Measurements from ENCODE around the gene AKAP8L. TPM values are rescaled to one million over a fixed set of nuclear protein-coding genes. Genes with fewer than 3 reads are reported as not detected.

The AKAP8L gene
- total and polyA plus RNA-seq, 2 of the 8 experiments (the other 6 are each of a cell fraction or from before 2014, with no cell fraction given): 75.1 to 138 TPM

GRCh38 chr19:15371786-15372380, 46.9 kb downstream of the AKAP8L start:
- Histone ChIP-seq H3K23ac (ENCODE audit: insufficient read length) (no peak overlapping the region), H3K9ac (replicated peaks in 1 of 4; ENCODE audit: extremely low read depth in 1 of 4, low read depth in 3 of 4, low read length in 3 of 4) (no peak overlapping the region), H4K8ac (ENCODE audit: extremely low read depth, insufficient read depth, low read length) (0 out of 2 replicates have a peak overlapping the region, but pooled peaks have one; percentile 63), H3K27ac (ENCODE audit: low read depth, low read length) (no peak overlapping the region), H3K36me3 (ENCODE audit: control insufficient read depth in 2 of 4, insufficient read depth in 4 of 4, low read length in 3 of 4) (peaks cover 21 to 63% (median 46%) of the 10 kb centered on the region in 4 experiments), H2BK20ac (ENCODE audit: low read length) (no peak overlapping the region), H3K4me1 (replicated peaks in 1 of 4; ENCODE audit: control insufficient read depth in 3 of 4, insufficient read depth in 4 of 4, low read length in 3 of 4) (no peaks in the 10 kb centered on the region; a peak in 2 of 7 replicates), H4K5ac (ENCODE audit: insufficient read length, low read depth, low read length) (no peak overlapping the region), H3K14ac (ENCODE audit: insufficient read length) (no peak overlapping the region), H3K23me2 (ENCODE audit: low read depth, low read length) (no peaks in the 10 kb centered on the region), H2AK5ac (ENCODE audit: low read depth, low read length) (no peak overlapping the region), H3K4me3 (ENCODE audit: extremely low read depth in 1 of 4, insufficient read depth in 2 of 4, low read depth in 3 of 4, low read length in 4 of 4) (no peak overlapping the region), H2BK15ac (ENCODE audit: low read length) (no peak overlapping the region), H2BK12ac (ENCODE audit: low read depth, low read length) (no peak overlapping the region), H3K9me3 (ENCODE audit: insufficient read depth in 2 of 2, low read depth in 1 of 2, low read length in 1 of 2) (no peaks in the 10 kb centered on the region), H4K91ac (replicated peaks; ENCODE audit: insufficient read length, low read length) (no peak overlapping the region), H2BK120ac (replicated peaks; ENCODE audit: low read depth, low read length) (no peak overlapping the region), H3K4ac (replicated peaks; ENCODE audit: insufficient read length, low read depth, low read length) (no peak overlapping the region), H3K79me2 (ENCODE audit: control insufficient read depth in 1 of 2, insufficient read depth in 2 of 2, low read length in 2 of 2) (peaks cover 20 to 47% of the 10 kb centered on the region in 2 experiments; a peak in 3 of 4 replicates), H2AFZ (ENCODE audit: low read length) (no peak overlapping the region), H3K79me1 (ENCODE audit: low read depth, low read length) (peaks cover 23% of the 10 kb centered on the region), H3K56ac (replicated peaks; ENCODE audit: insufficient read length, low read depth, low read length) (no peak overlapping the region), H2BK5ac (ENCODE audit: low read depth, low read length) (no peak overlapping the region), H3K27me3 (replicated peaks in 1 of 4; ENCODE audit: control insufficient read depth in 3 of 4, extremely low read depth in 1 of 4, insufficient read depth in 3 of 4, low read length in 3 of 4) (no peaks in the 10 kb centered on the region), H4K20me1 (replicated peaks in 1 of 2; ENCODE audit: control insufficient read depth in 1 of 2, insufficient read depth in 2 of 2, low read length in 2 of 2) (peaks cover 7 to 29% of the 10 kb centered on the region in 2 experiments), H3K18ac (ENCODE audit: extremely low read depth, low read length) (no peak overlapping the region), H3K4me2 (ENCODE audit: insufficient read depth in 1 of 2, low read depth in 2 of 2, low read length in 2 of 2) (no peak overlapping the region)
- FAIRE-seq (no peak), DNase-seq (ENCODE audit: low read depth in 1 of 2, low spot score in 2 of 2) (no peak)
- ChIA-PET POLR2A (ENCODE audit: partially characterized antibody) (interaction anchor here (1.0 to 5.4 kb wide), 3 partner anchors 7 to 14 kb away, joined by 3 to 37 read pairs (median 3); partner anchors contain the start of gene AKAP8), CTCF (ENCODE audit: partially characterized antibody) (interaction anchor here (0.8 to 1.6 kb wide), 4 partner anchors 12 to 120 kb away, joined by 3 to 4 read pairs (median 4); no protein-coding TSS in a partner anchor)
- TF ChIP-seq CBX5 (IDR thresholded peaks at IDR 0.05; ENCODE audit: low read depth, low read length) (no peak), GABPA (IDR thresholded peaks at IDR 0.05; ENCODE audit: borderline replicate concordance, insufficient read depth, low read length) (no peak), RAD21 (IDR thresholded peaks at IDR 0.05 in 1 of 2, conservative IDR thresholded peaks at IDR 0.05 in 1 of 2; ENCODE audit: low read depth in 2 of 2, low read length in 2 of 2) (no peak), NRF1 (IDR thresholded peaks at IDR 0.05; ENCODE audit: low read depth, low read length) (no peak), POU5F1 (IDR thresholded peaks at IDR 0.05; ENCODE audit: low read depth, low read length) (no peak), EP300 (IDR thresholded peaks at IDR 0.05; ENCODE audit: borderline replicate concordance in 1 of 2, low read depth in 2 of 2, low read length in 2 of 2) (no peak)
- WGBS, 2 experiments (ENCODE audit: extremely low coverage in 1 of 2, insufficient coverage in 1 of 2, insufficient read length in 1 of 2, insufficient replicate concordance in 2 of 2, low coverage in 1 of 2, low lambda C conversion rate in 2 of 2, missing lambda C conversion rate in 1 of 2): 94% methylated on average over 17 of the region's 17 CpGs; no CpG with 5 or more reads in 1 of the 2 experiments

Measured in H1 (cell line).